Measurements from ENCODE around the gene PDIA5. TPM values are rescaled to one million over a fixed set of nuclear protein-coding genes. Genes with fewer than 3 reads are reported as not detected.
A peak's percentile ranks its signal among the peaks of the same experiment; 100 is the strongest.

PDIA5 gene
- total and polyA plus RNA-seq, 4 donors, result 36.8 to 94.6 (median 63.3) TPM

- peaks cover 24 to 73% (median 65%) of the 10 kb centered on the region in 4 donors for H3K4me1 ChIP-seq (ENCODE audit: control insufficient read depth in 4 of 4, insufficient read depth in 4 of 4, low read length in 3 of 4)
- no peaks in the 10 kb centered on the region for H3K9me3 ChIP-seq (ENCODE audit: control insufficient read depth in 4 of 4, low read length in 3 of 4)
- H3K36me3 ChIP-seq (ENCODE audit: control insufficient read depth in 4 of 4, insufficient read depth in 3 of 4, low read depth in 1 of 4, low read length in 3 of 4), result no peaks in the 10 kb centered on the region
- TF ChIP-seq TAF1 (conservative IDR thresholded peaks at IDR 0.05) (no peak), YY1 (IDR thresholded peaks at IDR 0.05) (no peak), EGR1 (IDR thresholded peaks at IDR 0.05; ENCODE audit: low read depth in 2 of 2) (no peak), GABPA (IDR thresholded peaks at IDR 0.05 in 1 of 2, conservative IDR thresholded peaks at IDR 0.05 in 1 of 2) (no peak), FOXA1 (IDR thresholded peaks at IDR 0.05) (no peak), JUND (IDR thresholded peaks at IDR 0.05) (no peak), RAD21 (IDR thresholded peaks at IDR 0.05) (peak in 1 of 2 donors; percentile 38), SP1 (IDR thresholded peaks at IDR 0.05) (peak; percentile 51), HNF4G (IDR thresholded peaks at IDR 0.05) (no peak), MAX (IDR thresholded peaks at IDR 0.05) (no peak), ATF3 (IDR thresholded peaks at IDR 0.05) (no peak), REST (IDR thresholded peaks at IDR 0.05) (no peak), NR2F2 (IDR thresholded peaks at IDR 0.05) (peak; percentile 13), FOXA2 (IDR thresholded peaks at IDR 0.05) (no peak), CTCF (IDR thresholded peaks at IDR 0.05; ENCODE audit: low read depth, low read length, missing input control) (no peak), RXRA (IDR thresholded peaks at IDR 0.05) (peak; percentile 25 to 40), ZBTB33 (IDR thresholded peaks at IDR 0.05) (no peak), HNF4A (conservative IDR thresholded peaks at IDR 0.05) (peak; percentile 30 to 53)
- peak overlapping the region; percentile 42 to 51 for H3K9ac ChIP-seq (ENCODE audit: low read depth in 1 of 2, low read length in 2 of 2)
- H3K27ac ChIP-seq (ENCODE audit: low read depth in 1 of 2, low read length in 2 of 2), result peak overlapping the region; percentile 40 to 66
- 25% methylated on average over 6 of the region's 6 CpGs for WGBS
- H3K4me3 ChIP-seq (ENCODE audit: low read depth in 1 of 3, low read length in 3 of 3), result no peak overlapping the region
- no peak for DNase-seq (ENCODE audit: low spot score)
- no peaks in the 10 kb centered on the region for H3K27me3 ChIP-seq (ENCODE audit: control insufficient read depth in 4 of 4, insufficient read depth in 4 of 4, low read length in 3 of 4)
Measured at GRCh38 chr3:123076496-123077418, 9.9 kb downstream of the PDIA5 start.
